T-helper 1 cell treated with Interleukin-12 subunit alpha and Interleukin-12 subunit beta and Interleukin-4 antibody, amounts not matched to agents 30 ng/mL and 1 ng/mL, for 36 hours (primary cell): ENCODE results near the gene CAMK1. TPM values are rescaled to one million over a fixed set of nuclear protein-coding genes. Genes with fewer than 3 reads are reported as not detected.

Source experiments
- intact Hi-C: fragments of 100-400 bp; cut with micrococcal nuclease; formaldehyde crosslinking; loops from one replicate; pipeline ENCODE4 v1.15.1; 2024
- total RNA-seq: library from RNA; stranded (reverse); gene quantifications from 2 replicates; pipeline ENCODE4 v1.2.3, GENCODE V29; 2022

CAMK1 gene
- total RNA-seq, 1 donor from 2014 or later, result 22.6 TPM

GRCh38 chr3:9715764-9716437, 53.8 kb downstream of the CAMK1 start:
- intact Hi-C loops, result no loop called here

- intact Hi-C loops, result no loop called here
Measured at GRCh38 chr3:9715136-9715535, 54.6 kb downstream of the CAMK1 start.

- intact Hi-C loops, result no loop called here
Measured at GRCh38 chr3:9713142-9713541, 56.6 kb downstream of the CAMK1 start.

DNA sequence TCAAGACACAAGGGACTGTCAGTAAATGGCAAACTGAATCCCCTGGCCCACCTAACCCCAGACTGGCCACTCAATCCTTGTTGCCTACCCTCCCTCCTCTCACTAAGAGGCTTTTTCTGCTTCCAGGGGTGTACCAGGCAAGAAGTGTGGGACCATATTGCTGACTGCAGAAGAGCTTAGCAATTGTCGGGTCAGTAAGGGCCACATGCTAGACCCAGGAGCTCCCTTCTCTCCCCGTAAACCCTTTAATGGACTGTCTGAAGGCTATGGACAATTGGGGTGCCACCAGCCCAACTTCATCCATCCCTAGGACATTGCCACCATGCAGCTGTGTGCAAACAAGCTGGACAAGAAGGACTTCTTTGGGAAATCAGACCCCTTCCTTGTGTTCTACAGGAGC, 57.3 kb downstream of the CAMK1 start:
- intact Hi-C loops, result no loop called here

- intact Hi-C loops, result no loop called here
Measured at GRCh38 chr3:9710174-9710739, 59.5 kb downstream of the CAMK1 start.

Other genes starting within 250 kb of the CAMK1 start
- gene LHFPL4, start 216.1 kb downstream of the CAMK1 start, total RNA-seq, result not detected in 2 replicates
- 49.2 and 54.8 TPM in 2 replicates for gene MTMR14, start 120.4 kb downstream of the CAMK1 start, total RNA-seq
- 0.22 and 0.59 TPM in 2 replicates for gene CPNE9, start 66.1 kb downstream of the CAMK1 start, total RNA-seq
- gene BRPF1, start 38.2 kb downstream of the CAMK1 start, total RNA-seq, result 41.3 and 51.1 TPM in 2 replicates
- 35.6 and 43.2 TPM in 2 replicates for gene OGG1, start 20.0 kb downstream of the CAMK1 start, total RNA-seq
- 62.3 and 67.1 TPM in 2 replicates for gene TADA3, start 22.5 kb upstream of the CAMK1 start, total RNA-seq
- gene ARPC4, start 23.1 kb upstream of the CAMK1 start, total RNA-seq, result 292 and 298 TPM in 2 replicates
- 46.7 and 51.4 TPM in 2 replicates for gene TTLL3, start 40.3 kb upstream of the CAMK1 start, total RNA-seq
- gene RPUSD3, start 74.1 kb upstream of the CAMK1 start, total RNA-seq, result 51.9 and 53.8 TPM in 2 replicates
- gene CIDEC, start 110.3 kb upstream of the CAMK1 start, total RNA-seq, result not detected in 2 replicates
- gene JAGN1, start 120.7 kb upstream of the CAMK1 start, total RNA-seq, result 33.9 and 36.2 TPM in 2 replicates
- gene IL17RE, start 132.9 kb upstream of the CAMK1 start, total RNA-seq, result 2.4 and 2.5 TPM in 2 replicates
- gene IL17RC, start 147.2 kb upstream of the CAMK1 start, total RNA-seq, result 0.78 and 1.1 TPM in 2 replicates
- 26.0 and 27.5 TPM in 2 replicates for gene CRELD1, start 163.9 kb upstream of the CAMK1 start, total RNA-seq
- 10.6 and 13.4 TPM in 2 replicates for gene PRRT3, start 182.5 kb upstream of the CAMK1 start, total RNA-seq
- 52.2 and 62.6 TPM in 2 replicates for gene EMC3, start 216.9 kb upstream of the CAMK1 start, total RNA-seq